ENCODE measurements around the gene AUTS2.
A peak's percentile ranks its signal among the peaks of the same experiment; 100 is the strongest.
"Not testable (repeated sequence)": the region's sequence is repeated elsewhere in the genome, so short reads cannot be mapped to it uniquely, and the experiment has no call there.

AUTS2 gene

DNA sequence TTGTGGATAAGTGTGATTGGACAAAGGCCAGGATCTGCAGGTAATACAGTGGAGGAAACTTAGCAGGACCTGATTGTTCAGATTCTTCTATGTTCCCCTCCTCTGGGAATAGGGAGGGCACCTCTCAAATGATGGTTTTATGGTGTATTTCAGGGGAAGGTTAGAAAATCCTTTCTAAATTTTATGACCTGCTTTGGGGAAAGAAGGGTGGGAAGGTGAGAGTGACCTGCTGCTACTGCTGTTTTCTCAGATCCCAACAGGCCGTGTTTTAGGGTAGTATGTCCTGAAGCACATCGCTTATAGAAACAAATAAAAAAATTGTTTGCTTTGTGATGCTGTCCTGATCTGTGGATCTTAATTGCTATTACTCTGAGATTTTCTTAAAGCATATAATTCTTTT is 1129.6 kb downstream of the AUTS2 start:
- TF ChIP-seq, protein P1, sequence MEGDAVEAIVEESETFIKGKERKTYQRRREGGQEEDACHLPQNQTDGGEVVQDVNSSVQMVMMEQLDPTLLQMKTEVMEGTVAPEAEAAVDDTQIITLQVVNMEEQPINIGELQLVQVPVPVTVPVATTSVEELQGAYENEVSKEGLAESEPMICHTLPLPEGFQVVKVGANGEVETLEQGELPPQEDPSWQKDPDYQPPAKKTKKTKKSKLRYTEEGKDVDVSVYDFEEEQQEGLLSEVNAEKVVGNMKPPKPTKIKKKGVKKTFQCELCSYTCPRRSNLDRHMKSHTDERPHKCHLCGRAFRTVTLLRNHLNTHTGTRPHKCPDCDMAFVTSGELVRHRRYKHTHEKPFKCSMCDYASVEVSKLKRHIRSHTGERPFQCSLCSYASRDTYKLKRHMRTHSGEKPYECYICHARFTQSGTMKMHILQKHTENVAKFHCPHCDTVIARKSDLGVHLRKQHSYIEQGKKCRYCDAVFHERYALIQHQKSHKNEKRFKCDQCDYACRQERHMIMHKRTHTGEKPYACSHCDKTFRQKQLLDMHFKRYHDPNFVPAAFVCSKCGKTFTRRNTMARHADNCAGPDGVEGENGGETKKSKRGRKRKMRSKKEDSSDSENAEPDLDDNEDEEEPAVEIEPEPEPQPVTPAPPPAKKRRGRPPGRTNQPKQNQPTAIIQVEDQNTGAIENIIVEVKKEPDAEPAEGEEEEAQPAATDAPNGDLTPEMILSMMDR (IDR thresholded peaks at IDR 0.05; ENCODE audit: insufficient read depth, low read length, missing control alignments), result no peak
- H3K4me3 ChIP-seq (ENCODE audit: low read depth, low read length), result no peak overlapping the region
- CTCF ChIA-PET, result no interaction called here
- POLR2A ChIA-PET, result no interaction called here
- DNase-seq (ENCODE audit: low read depth, low spot score), result no peak

DNA sequence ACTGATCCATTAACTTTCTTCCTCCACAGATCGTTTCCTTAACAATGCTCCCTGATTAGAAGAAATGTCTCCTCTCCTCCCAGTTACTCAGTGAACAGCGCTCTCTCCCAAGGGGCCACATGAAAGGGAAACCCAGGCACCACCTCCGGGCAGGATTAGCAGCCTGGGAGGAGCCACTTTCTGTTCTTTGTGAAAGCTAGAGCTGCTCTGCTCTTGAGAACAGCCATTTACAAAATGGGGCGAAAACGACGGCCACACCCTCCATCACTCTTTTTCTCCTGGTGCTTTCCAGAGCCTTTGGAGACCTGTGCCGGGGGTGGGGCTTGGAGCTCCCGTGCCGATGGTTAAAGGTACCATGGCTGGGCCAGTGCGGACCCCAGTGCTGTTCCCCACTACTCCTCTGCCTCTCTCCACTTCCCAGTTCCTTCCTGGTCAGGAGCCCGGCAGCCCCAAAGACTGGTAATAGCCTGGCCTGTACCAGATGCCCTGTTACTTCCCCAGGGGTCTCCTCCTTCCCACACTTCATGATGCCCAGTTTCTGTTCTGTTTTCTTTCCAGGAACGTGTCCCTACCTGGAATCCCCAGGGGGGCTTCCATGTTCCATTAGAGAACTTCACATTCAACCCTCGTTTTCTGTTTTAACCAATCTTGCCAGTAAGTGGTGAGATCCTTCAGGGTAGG is 1130.7 kb downstream of the AUTS2 start:
- no peak overlapping the region for H3K4me3 ChIP-seq (ENCODE audit: low read depth, low read length)
- ChIA-PET POLR2A (no interaction called here), CTCF (no interaction called here)
- DNase-seq (ENCODE audit: low read depth, low spot score), result no peak
- TF ChIP-seq, protein P1 (IDR thresholded peaks at IDR 0.05; ENCODE audit: insufficient read depth, low read length, missing control alignments), result no peak

DNA sequence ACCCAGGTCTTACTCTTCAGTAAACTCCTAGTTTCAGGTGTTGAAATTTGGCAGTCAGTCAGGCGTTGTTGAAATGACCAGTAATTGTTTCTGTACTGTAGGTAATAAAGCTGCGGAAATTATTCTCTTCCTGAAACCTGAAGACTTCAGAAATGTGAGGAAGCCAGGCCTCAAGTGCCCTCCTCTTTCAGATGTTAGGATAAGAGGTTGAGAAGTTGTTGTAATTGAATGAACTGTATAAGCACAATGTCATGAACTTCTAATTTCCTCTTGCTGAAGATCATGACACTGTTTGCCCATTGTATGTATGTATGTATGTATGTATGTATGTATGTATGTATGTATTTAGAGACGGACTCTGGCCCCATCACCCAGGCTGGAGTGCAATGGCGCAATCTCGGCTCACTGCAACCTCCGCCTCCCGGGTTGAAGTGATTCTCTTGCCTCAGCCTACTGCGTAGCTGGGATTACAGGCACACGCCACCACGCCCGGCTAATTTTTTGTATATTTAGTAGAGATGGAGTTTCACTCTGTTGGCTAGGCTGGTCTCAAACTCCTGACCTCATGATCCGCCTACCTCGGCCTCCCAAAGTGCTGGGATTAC is 1131.4 kb downstream of the AUTS2 start:
- CTCF ChIA-PET; POLR2A ChIA-PET; H3K4me3 ChIP-seq (ENCODE audit: low read depth, low read length); DNase-seq (ENCODE audit: low read depth, low spot score): not testable (repeated sequence)

DNA sequence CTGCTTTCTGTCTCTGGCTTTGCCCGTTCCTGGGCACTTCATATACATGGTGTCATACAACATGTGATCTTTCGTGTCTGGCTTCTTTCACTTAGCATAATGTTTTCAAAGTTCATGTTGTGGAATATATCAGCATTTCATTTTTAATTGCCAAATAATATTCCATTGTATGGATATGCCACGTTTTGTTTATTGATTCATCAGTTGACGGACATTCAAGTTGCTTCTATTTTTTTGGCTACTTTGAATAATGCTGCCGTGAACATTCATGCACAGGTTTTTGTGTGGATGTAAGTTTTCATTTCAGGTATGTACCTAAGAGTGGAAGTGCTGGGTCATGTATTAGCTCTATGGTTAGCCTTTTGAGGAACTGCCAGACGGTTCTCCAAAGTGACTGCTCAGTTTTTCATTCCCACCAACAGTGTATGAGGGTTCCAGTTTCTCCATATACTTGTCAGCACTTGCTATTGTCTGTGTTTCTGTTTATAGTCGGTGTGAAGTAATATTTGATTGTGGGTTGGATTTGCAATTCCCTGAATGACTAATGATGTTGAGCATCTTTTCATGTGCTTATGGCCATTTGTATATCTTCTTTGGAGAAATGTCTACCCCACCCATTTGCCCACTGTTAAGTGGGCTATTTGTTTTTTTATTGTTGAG is 1132.3 kb downstream of the AUTS2 start:
- TF ChIP-seq, protein P1 (IDR thresholded peaks at IDR 0.05; ENCODE audit: insufficient read depth, low read length, missing control alignments), result no peak
- POLR2A ChIA-PET, result no interaction called here
- H3K4me3 ChIP-seq (ENCODE audit: low read depth, low read length), result no peak overlapping the region
- no peak for DNase-seq (ENCODE audit: low read depth, low spot score)
- CTCF ChIA-PET, result interaction anchor here (2.2 kb wide), 1 partner anchor 14 kb away, joined by 5 read pairs; no protein-coding TSS in a partner anchor

DNA sequence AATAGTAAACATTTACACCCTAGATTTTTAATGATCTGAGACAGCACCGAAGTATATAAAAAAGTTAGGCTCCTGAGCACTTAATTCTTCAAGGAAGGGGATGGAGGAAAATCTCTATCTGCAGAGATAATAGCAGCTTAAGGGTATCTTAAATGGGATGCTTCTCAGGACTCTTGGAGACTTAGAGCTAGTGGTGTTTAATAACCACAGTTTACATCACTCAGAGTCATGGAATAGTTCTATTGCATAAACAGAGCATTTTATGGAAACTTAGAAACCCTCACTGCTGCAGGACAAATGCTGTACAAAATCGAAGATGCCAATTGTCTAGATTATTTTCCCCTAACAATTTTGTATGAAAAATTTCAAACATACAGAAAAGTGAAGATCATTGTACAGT is 1134.8 kb downstream of the AUTS2 start:
- TF ChIP-seq, protein P1 (IDR thresholded peaks at IDR 0.05; ENCODE audit: insufficient read depth, low read length, missing control alignments), result no peak
- DNase-seq (ENCODE audit: low read depth, low spot score), result peak; percentile 7
- CTCF ChIA-PET, result interaction anchor here (1.3 kb wide), 1 partner anchor 22 kb away, joined by 3 read pairs; no protein-coding TSS in a partner anchor
- POLR2A ChIA-PET, result no interaction called here
- H3K4me3 ChIP-seq (ENCODE audit: low read depth, low read length), result no peak overlapping the region

DNA sequence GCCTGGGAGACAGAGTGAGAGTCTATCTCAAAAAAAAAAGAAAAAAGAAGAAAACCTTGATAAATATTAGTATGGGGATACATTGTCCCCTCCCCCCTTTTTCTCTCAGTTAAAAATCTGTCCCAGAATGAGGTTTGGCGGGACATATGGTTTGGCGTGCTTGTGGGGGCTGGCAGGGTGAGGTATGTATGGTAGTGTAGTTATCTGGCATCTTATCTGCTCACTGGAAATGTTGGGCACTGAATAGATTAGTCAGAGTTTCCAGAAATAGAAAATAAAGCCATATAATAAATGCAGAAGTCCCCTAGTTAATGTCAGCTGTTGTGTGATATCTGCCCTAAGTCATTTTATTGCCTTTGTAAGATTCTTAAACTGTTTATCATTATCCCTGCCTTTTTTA is 1136.1 kb downstream of the AUTS2 start:
- no peak overlapping the region for H3K4me3 ChIP-seq (ENCODE audit: low read depth, low read length)
- POLR2A ChIA-PET, result no interaction called here
- TF ChIP-seq, protein P1 (IDR thresholded peaks at IDR 0.05; ENCODE audit: insufficient read depth, low read length, missing control alignments), result no peak
- DNase-seq (ENCODE audit: low read depth, low spot score), result no peak
- CTCF ChIA-PET, result interaction anchor here (0.9 to 1.3 kb wide), 2 partner anchors 23 to 36 kb away, joined by 3 read pairs; no protein-coding TSS in a partner anchor
